ENCODE data around the gene LDLRAD4.
A peak's percentile ranks its signal among the peaks of the same experiment; 100 is the strongest.

Gene LDLRAD4

GRCh38 chr18:13206301-13206700, 12.3 kb upstream of the LDLRAD4 start:
- DNase-seq: no peak

DNA sequence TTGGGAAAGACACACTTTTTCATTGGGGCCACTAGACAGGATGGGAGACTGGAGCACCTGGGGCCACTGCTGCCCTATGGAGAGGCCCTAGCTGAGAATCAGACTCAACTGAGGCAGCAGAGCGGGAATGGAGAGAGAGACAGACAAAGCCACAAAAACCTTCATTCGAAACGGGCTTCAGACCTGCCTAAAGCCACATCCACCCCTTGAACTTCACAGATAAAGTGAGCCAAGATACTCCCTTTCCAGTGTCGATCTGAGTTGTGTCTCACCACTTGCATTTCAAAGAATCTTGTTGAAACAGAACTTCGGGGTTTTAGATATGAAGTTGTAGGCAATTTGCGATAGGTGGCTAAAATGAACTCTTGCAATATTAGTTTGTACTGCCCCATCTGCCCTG, 11.3 kb upstream of the LDLRAD4 start:
- DNase-seq: no peak

DNA sequence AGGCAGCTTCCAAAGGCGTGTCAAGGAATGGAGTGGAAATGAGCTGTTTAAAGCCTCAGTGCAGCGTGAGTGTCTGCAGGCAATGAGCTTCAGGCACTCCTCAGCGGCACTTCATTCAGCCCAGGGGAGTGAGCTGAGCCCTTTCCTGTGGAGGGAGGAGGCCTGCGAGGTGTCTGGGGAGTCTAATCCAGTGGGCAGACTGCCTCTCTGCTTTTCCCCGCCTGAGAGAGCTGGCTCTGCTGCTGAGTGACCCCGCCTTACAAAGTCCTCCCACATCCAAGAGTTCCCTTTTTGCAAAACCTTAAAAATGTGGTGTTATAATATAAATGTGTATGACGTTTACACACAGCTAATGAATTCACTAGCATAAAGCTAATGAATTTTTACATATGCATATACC, 7.0 kb upstream of the LDLRAD4 start:
- DNase-seq: no peak

GRCh38 chr18:13213036-13213795, 5.3 kb upstream of the LDLRAD4 start:
- no peak for DNase-seq

- DNase-seq: no peak
These were observed 4.0 kb upstream of the LDLRAD4 start for GRCh38 chr18:13214609-13215008.

DNA sequence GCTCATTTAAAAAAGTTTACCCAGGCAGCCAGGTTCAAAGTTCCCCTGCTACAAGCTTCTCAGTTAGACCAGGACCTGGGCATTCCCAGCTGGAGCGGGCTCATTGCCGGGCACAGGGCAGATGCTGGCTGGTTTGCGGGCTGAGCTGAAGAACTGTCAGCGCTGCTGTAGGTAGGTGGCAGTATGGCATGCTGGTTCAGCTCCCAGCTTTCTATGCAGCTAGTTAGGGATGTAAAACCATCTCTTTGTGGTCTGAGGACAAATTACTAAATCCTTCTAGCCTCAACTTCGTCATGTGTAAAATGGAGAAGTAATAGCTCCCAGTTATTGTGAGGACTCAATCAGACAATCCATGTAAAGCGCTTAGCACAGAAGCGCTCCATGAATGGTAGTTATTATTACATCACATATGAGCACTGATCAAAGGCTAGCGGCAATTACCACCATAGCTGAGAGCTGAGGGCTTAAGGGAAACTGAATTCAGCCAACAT, 2.4 kb upstream of the LDLRAD4 start:
- DNase-seq: peak; percentile 35

DNA sequence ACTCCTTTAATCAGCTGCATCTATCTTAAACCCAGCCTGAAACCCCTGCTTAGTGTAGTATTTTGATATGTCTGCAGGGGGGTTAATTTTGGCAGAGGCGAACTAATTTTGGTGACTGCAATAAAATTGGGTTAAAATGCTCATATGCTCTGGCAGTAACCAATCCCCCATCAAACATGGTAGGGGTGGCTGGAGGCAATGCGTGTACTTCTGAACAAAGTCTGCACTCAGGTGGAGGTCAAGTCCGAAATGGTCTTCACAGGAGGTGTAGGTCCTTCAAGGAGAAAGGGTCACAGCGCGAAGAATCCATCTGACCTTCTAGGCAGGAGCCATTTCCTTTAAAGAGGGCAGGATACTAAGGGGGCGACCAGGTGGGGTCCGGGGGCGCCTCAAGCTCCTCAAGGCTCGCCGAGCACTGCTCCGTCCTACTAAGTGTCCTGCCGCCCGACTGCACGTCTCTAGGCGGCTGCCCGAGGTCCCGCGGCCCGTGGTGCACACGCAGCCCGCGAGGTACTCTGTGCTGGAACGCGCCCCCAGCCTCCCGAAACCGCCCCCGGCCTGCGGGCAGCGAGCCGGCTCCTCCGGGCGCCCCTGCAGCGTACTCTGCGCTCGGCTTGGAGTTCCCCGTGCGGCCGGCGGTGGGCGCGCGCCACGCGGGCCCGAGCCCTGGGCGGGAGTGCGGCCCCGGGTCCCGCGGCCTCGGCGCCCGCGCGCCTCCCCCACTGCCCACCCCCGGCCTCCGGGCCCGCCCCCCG, 1.7 kb upstream of the LDLRAD4 start:
- no peak for DNase-seq

- DNase-seq: no peak
These were observed 1.0 kb upstream of the LDLRAD4 start for GRCh38 chr18:13217466-13217961.

DNA sequence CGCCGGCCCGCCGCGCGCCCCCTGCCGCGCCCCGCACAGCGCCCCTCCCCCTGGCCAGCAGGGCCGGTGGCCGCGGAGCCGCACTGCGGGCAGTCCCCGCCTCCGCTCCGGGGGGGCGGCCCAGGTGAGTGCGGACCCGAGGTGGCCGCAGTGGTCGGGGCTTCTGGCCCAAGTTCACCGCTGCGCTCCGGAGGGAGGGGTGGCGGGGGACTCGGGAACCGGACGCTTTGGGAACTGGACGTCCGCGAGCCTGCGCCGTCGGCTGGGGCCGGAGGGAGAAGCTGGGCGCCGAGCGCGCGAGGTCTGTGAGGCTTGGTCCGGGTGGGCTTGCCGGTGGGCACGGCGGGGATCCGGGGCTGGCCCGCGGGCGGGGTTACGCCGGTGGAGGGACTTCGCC, 591 bp upstream of the LDLRAD4 start:
- DNase-seq: no peak

- DNase-seq: no peak
These were observed 437 bp downstream of the LDLRAD4 start for GRCh38 chr18:13218997-13219396.

DNA sequence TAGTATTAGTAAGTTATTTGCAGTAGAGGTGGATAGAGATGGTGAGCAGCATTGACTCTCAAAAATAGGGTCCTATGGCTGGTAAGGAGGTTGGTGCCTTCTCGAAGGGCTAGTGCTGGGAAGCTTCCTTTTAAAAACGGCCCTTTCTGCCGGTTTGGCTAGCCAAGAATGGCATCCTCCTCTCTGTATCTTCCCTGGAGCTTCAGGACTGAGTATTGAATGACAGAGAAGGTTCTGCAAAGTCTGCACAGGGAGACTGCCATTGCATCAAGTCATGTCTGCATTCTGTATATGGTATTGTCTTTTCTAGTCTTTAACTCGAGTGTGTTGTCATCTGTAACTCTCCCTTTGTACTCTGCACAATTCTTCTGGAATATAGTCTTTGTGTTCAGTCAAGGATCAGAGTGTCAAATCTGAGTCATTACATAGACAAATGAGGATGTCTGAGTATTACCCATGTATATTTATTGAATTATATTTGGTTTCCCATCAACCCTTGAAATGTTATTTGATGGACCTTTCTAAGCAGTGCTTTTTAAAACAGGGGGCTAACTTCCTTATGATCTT, 1.1 kb downstream of the LDLRAD4 start:
- DNase-seq: no peak

DNA sequence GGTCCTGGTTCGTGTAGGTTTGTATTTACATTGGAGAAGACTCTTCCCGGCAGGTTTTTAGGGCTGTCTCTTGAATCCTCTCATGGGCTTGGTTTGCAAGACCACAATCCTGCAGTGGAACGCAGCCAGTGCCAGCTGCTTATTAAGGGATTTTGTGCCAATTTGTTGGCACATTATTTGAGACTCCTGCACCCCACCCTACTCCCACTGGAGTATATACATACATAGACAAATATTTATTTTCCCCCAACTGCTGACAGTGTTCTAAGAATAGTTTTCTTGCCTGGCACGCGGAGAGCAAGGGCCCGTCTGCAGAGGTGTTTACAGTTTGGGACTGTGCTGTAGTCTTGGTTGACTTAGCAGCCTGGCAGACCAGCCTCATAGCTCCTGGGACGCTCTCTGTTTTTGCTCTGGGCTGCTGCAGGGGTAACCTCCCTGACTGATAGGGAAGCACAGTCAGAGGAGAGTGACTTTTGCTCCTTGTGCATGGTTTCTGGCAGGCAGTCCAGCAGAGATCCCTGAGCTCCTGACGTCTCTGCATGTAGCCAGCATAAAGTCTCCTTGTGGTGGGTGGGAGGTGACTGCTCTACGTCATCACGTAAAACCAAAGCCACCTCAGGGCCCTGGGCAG, 1.9 kb downstream of the LDLRAD4 start:
- no peak for DNase-seq

DNA sequence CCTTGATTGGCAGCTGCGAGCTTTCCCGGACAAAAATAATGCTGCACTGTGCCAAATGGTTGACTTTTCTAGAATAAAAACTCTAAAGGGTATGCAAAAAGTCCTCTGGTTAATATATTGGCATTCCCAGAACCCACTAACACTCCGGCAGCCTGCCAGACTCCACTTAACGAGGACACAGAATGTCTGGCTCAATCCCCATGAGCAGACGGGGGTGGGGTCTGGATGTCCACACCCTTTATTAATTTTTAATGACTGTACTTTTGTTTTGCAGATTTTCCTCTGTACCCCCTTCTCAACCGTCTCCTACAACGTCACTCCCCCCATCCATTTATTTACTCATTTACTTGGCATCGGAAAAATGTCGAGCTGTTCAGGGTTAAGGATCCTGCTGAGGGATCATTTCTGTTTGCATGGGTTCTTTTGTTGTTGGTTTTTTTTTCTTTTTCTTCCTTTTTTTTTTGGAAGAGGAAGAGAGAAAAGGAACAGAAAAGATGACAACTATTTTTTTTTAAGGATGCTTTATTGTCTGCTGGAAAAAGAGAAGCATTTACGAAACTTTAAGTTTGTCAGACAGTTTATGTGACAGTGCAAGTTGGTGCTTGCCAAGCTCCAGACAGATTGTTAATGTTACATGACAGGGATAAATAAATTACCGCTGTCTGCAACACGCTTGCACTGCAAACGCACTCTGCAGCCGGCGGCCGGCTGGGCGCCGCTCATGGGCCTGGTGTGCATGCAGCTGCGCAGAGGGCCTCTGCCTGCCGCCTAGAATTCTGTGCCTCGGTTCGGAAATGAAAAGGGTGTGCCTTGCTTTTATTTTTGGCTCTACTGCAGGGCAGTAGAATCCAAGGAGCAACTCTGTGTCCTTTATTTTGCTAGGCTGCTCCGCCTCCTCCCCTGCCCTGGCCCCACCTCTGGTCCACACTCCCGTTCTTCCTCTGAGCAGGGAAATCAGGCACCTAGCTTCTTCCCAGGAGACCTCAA, 3.6 kb downstream of the LDLRAD4 start:
- no peak for DNase-seq

GRCh38 chr18:13222856-13223281, 4.3 kb downstream of the LDLRAD4 start:
- DNase-seq: no peak

DNA sequence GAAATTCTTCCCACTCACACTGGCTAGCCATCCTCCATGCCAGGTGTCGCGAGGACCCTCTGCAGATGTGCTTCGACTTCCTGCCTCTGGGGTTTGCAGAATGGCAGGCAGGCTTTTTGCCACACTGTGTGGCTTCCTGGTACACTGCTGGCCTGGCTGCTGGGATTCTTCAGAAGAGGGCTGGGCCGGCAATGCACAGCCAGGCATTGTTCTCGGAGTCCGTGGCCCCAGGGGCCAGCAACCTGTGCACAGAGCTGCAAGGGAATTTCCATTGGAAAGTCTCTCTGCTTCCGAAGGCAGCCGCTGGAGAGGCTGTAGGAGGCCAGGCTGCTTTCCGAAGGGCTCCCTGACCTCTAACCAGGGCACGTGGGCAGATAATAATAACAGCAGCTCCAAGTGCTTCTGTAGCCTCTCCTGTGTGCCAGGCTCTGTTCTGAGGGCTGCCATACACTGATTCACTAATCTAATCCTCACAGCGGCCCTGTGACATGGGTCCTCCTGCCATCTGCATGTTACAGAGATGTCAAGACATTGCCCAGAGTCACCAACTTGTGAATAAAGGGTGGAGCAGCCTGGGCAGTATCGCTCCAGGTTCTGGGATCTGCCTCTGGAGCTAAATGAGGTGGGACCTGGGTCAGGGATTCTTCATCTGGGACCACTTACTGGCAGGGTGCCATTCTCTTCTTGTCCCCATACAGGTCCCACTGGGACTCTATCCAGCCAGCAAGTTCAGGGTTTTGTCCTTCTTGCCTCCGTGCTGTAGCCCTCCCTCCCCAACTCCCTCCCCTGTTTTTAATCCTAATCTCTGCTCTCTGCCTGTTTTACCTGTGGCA, 5.0 kb downstream of the LDLRAD4 start:
- DNase-seq: no peak

- DNase-seq: no peak
These were observed 6.7 kb downstream of the LDLRAD4 start for GRCh38 chr18:13225261-13225660.

- no peak for DNase-seq
These were observed 8.1 kb downstream of the LDLRAD4 start for GRCh38 chr18:13226533-13227144.

GRCh38 chr18:13227910-13228309, 9.3 kb downstream of the LDLRAD4 start:
- DNase-seq: no peak

DNA sequence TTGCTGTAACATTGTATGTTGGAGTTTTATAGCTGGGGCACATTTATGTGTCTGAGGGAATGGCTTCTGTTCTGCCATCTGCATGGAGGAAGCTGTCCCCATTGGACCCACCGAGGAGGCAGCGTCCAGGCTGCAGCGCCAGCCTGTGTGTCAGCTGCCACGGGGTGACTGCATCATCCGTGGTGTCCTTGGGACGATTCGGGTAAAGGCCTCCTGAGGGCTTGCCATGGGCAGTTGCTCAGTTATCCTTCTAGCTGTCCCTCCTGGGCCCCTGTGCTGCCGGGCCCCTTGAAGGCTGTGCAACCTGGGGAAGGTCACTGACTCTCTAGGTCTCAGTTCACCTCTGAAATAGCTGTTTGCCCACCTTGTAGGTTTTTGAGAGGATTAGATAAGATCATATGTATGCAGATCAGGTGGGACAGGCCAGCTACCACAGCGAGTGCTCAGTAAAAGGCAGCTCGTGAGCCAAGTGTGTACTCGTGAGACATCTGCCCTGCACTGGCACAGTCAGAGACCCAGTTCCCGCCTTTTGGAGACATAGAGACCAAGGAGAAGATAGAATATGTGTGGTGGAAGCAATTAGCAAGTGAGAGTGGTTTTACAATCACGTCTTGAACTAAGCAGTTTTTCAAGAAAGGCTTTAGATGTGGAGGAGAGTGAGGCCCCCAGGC, 10.6 kb downstream of the LDLRAD4 start:
- DNase-seq: no peak

GRCh38 chr18:13231151-13231550, 12.6 kb downstream of the LDLRAD4 start:
- DNase-seq: no peak
